ENCODE measurements around the gene HMGN2. TPM values are rescaled to one million over a fixed set of nuclear protein-coding genes. Genes with fewer than 3 reads are reported as not detected.
A peak's percentile ranks its signal among the peaks of the same experiment; 100 is the strongest.
"Not testable (repeated sequence)": the region's sequence is repeated elsewhere in the genome, so short reads cannot be mapped to it uniquely, and the experiment has no call there.

Gene HMGN2
- total RNA-seq, 4 donors from 2014 or later = 108 to 161 (median 121) TPM

- TF ChIP-seq CTCF (IDR thresholded peaks at IDR 0.05) = no peak
- DNase-seq (ENCODE audit: low spot score) = no peak
- no peak for ATAC-seq (ENCODE audit: low FRiP score)
Measured at GRCh38 chr1:26493267-26493666, 21.0 kb downstream of the HMGN2 start.

- no peak for DNase-seq (ENCODE audit: low spot score)
- ATAC-seq (ENCODE audit: low FRiP score) = no peak
- no peak for TF ChIP-seq CTCF (IDR thresholded peaks at IDR 0.05)
Measured at GRCh38 chr1:26493938-26494337, 21.7 kb downstream of the HMGN2 start.

- DNase-seq (ENCODE audit: low spot score) (no peak), ATAC-seq (ENCODE audit: low FRiP score) (no peak)
- no peak for TF ChIP-seq CTCF (IDR thresholded peaks at IDR 0.05)
Measured at GRCh38 chr1:26496861-26497260, 24.6 kb downstream of the HMGN2 start.

GRCh38 chr1:26498894-26499293 is 26.7 kb downstream of the HMGN2 start:
- ATAC-seq (ENCODE audit: low FRiP score) (no peak), DNase-seq (ENCODE audit: low spot score) (no peak)
- no peak for TF ChIP-seq CTCF (IDR thresholded peaks at IDR 0.05)

GRCh38 chr1:26500488-26501175 is 28.4 kb downstream of the HMGN2 start:
- DNase-seq (ENCODE audit: low spot score) (peak; percentile 74), ATAC-seq (ENCODE audit: low FRiP score) (peak; percentile 87)
- TF ChIP-seq CTCF (IDR thresholded peaks at IDR 0.05) = no peak

- not testable (repeated sequence) for DNase-seq (ENCODE audit: low spot score); ATAC-seq (ENCODE audit: low FRiP score)
Measured at GRCh38 chr1:26510711-26511110, 38.5 kb downstream of the HMGN2 start.

GRCh38 chr1:26515836-26516235 is 43.6 kb downstream of the HMGN2 start:
- not testable (repeated sequence) for DNase-seq (ENCODE audit: low spot score); ATAC-seq (ENCODE audit: low FRiP score)

- TF ChIP-seq CTCF (IDR thresholded peaks at IDR 0.05) = no peak
- ATAC-seq (ENCODE audit: low FRiP score) (no peak), DNase-seq (ENCODE audit: low spot score) (no peak)
Measured at GRCh38 chr1:26516987-26517765, 44.9 kb downstream of the HMGN2 start.
